Muscle of leg (tissue), 11 donors: Measurements from ENCODE around the gene KLRK1. TPM values are rescaled to one million over a fixed set of nuclear protein-coding genes. Genes with fewer than 3 reads are reported as not detected.
"Not testable (repeated sequence)": the region's sequence is repeated elsewhere in the genome, so short reads cannot be mapped to it uniquely, and the experiment has no call there.

Experiments used
- DNase-seq: peaks from one replicate; pipeline ENCODE4 v3.0.0; 2013
- H3K27ac ChIP-seq: one replicate; pipeline ENCODE4 v1.5.1; 2013; ENCODE audit warnings: mild to moderate bottlenecking, low read length, control low read depth
- H3K27me3 ChIP-seq: one replicate; pipeline ENCODE4 v1.6.1; 2013; ENCODE audit warnings: low read length; ENCODE audit not compliant: control insufficient read depth, insufficient read depth
- H3K36me3 ChIP-seq: one replicate; pipeline ENCODE4 v1.6.1; 2013; ENCODE audit warnings: low read length; ENCODE audit not compliant: control insufficient read depth, insufficient read depth
- H3K4me1 ChIP-seq: one replicate; pipeline ENCODE4 v1.6.1; 2013; ENCODE audit warnings: low read length; ENCODE audit not compliant: control insufficient read depth, insufficient read depth
- H3K4me3 ChIP-seq: one replicate; pipeline ENCODE4 v1.5.1; 2013; ENCODE audit warnings: low read length, control low read depth
- H3K9me3 ChIP-seq: replicated peaks from 2 replicates; pipeline ENCODE4 v1.6.1; 2013; ENCODE audit warnings: low read depth, low read length; ENCODE audit not compliant: control insufficient read depth
- WGBS: methylation state at CpG from one replicate; pipeline ENCODE4 v1.1.5; 2013; ENCODE audit warnings: missing lambda C conversion rate; ENCODE audit not compliant: insufficient coverage; 5-methylcytosine and 5-hydroxymethylcytosine counted together
- polyA plus RNA-seq, 8 donors: library from polyadenylated mRNA; unstranded; fragments of 120-200 nt; gene quantifications; one replicate each; pipeline versions ENCODE4 v1.2.1 to v1.2.3, GENCODE V29; 2013; ENCODE audit warnings: inconsistent platforms in 1 of 8, low replicate concordance in 1 of 8; ENCODE audit not compliant: insufficient read length in 8 of 8, insufficient read depth in 1 of 8
- total RNA-seq: library from RNA; stranded (reverse); fragments of 120-200 nt; gene quantifications from one replicate; pipeline ENCODE4 v1.2.4, GENCODE V29; 2013

Gene KLRK1
- total and polyA plus RNA-seq, 9 donors, result 0.11 to 0.61 (median 0.37) TPM

GRCh38 chr12:10351457-10351856 is 38.4 kb downstream of the KLRK1 start:
- 40% methylated on average over 2 of the region's 3 CpGs for WGBS
- H3K9me3 ChIP-seq, H3K36me3 ChIP-seq: not testable (repeated sequence)

DNA sequence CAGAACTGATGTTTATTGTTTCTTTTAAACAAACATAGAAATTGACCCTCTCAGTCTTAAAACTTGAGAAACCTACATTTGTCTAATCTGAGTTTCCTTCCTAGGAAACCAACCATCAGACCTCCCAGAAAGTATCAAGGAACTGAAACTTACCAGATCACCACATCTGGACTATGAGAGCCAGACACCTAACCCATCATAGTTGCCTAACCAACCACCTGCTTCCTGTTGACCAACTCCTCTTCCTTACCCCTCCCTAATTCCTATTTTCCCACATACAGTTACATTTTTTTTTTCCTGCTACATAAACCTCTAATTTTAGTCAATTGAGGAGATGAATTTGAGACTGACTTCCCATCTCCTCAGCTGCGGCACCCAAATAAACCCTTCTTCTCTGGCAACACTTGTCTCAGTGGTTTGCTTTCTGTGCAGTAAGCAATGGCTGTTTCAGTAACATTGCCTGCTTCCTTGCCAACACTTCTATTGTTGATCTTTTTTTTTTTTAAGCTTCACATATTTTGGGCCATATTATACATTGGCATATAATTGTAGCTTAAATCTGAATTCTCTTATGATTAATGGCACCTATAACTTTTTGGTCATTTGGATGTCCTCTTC is 47.8 kb downstream of the KLRK1 start:
- Histone ChIP-seq H3K4me3 (no peak overlapping the region), H3K9me3 (no peaks in the 10 kb centered on the region), H3K27me3 (no peaks in the 10 kb centered on the region), H3K4me1 (no peaks in the 10 kb centered on the region), H3K36me3 (no peaks in the 10 kb centered on the region), H3K27ac (no peak overlapping the region)
- 100% methylated on average over 1 of the region's 1 CpG for WGBS
- DNase-seq, result no peak

More at GRCh38 chr12:10351457-10351856, 38.4 kb downstream of the KLRK1 start:
- not testable (repeated sequence) for H3K4me1 ChIP-seq, H3K27me3 ChIP-seq, H3K4me3 ChIP-seq, DNase-seq, H3K27ac ChIP-seq

GRCh38 chr12:10340946-10341345 is 48.9 kb downstream of the KLRK1 start:
- H3K9me3 ChIP-seq, H3K27me3 ChIP-seq, H3K27ac ChIP-seq, DNase-seq, H3K4me3 ChIP-seq, H3K4me1 ChIP-seq, H3K36me3 ChIP-seq: not testable (repeated sequence)
- WGBS, result no CpG with 5 or more reads among the region's 2 CpGs

- no peak overlapping the region for H3K4me3 ChIP-seq
- H3K9me3 ChIP-seq, result no peaks in the 10 kb centered on the region
- no peaks in the 10 kb centered on the region for H3K36me3 ChIP-seq
- DNase-seq, result no peak
- H3K27me3 ChIP-seq, result no peaks in the 10 kb centered on the region
- 95% methylated on average over 3 of the region's 9 CpGs for WGBS
- no peaks in the 10 kb centered on the region for H3K4me1 ChIP-seq
- H3K27ac ChIP-seq, result no peak overlapping the region
These were observed 50.6 kb downstream of the KLRK1 start for GRCh38 chr12:10339053-10339840.

DNA sequence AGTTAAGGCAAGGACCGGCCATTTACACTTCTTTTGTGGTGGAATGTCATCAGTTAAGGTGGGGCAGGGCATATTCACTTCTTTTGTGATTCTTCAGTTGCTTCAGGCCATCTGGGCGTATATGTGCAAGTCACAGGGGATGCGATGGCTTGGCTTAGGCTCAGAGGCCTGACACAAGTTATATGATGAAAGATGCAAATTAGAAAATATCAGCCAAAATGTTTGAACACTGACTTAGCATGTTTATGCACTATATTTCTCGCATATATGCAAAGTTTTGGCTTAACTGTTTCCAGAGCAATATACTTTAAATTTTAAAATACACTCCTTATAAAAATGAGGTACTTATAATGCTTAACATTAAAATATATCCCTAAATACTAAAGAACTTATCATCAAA is 51.4 kb downstream of the KLRK1 start:
- H3K36me3 ChIP-seq, H3K9me3 ChIP-seq, H3K4me1 ChIP-seq, DNase-seq, H3K4me3 ChIP-seq, H3K27me3 ChIP-seq, H3K27ac ChIP-seq: not testable (repeated sequence)
- no CpG with 5 or more reads among the region's 4 CpGs for WGBS

DNA sequence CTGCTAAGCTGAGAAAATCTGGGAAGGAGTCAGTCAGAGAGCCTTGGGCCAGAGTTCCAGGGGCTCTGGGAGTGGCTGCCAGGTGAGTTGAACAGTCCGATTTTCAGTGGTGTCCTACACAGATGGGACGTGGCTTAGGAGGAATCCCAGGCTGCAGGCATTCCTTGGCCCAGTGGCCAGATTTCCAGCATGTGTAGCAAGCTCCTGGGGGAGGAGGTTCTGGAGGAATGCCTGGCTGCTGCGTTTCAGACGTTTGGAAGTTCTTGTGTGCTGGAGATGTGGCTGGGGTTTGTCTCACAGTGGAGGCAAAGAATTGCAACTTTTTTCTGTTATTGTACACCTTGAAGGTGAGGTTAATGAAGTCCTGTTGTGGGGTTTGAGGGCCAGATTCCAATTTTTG is 53.6 kb downstream of the KLRK1 start:
- not testable (repeated sequence) for H3K9me3 ChIP-seq, H3K27me3 ChIP-seq, H3K4me3 ChIP-seq, H3K27ac ChIP-seq, H3K36me3 ChIP-seq, H3K4me1 ChIP-seq
- DNase-seq, result peak; percentile 29
- 26% methylated on average over 2 of the region's 4 CpGs for WGBS

GRCh38 chr12:10331642-10332239 is 58.1 kb downstream of the KLRK1 start:
- Histone ChIP-seq H3K9me3 (no peaks in the 10 kb centered on the region), H3K36me3 (no peaks in the 10 kb centered on the region), H3K27me3 (no peaks in the 10 kb centered on the region), H3K4me1 (no peaks in the 10 kb centered on the region), H3K4me3 (no peak overlapping the region), H3K27ac (no peak overlapping the region)
- WGBS, result no CpG with 5 or more reads among the region's 2 CpGs
- peak; percentile 65 for DNase-seq

DNA sequence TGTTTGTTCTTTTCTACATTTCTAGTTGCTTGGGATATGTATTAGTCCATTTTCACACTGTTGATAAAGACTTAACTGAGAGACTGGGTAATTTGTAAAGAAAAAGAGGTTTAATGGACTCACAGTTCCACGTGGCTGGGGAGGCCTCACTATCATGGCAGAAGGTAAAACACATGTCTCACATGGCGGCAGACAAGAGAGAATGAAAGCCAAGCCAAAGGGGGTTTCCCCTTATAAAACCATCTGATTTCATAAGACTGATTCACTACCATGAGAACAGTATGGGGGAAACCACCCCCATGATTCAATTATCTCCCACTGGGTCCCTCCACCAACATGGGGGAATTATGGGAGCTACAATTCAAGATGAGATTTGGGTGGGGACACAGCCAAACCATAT is 61.1 kb downstream of the KLRK1 start:
- H3K27me3 ChIP-seq, H3K9me3 ChIP-seq, H3K4me1 ChIP-seq, DNase-seq, H3K36me3 ChIP-seq, H3K4me3 ChIP-seq, H3K27ac ChIP-seq: not testable (repeated sequence)
- 50% methylated on average over 1 of the region's 2 CpGs for WGBS
